GM12878 (cell line): Measurements from ENCODE around the gene USP2. TPM values are rescaled to one million over a fixed set of nuclear protein-coding genes. Genes with fewer than 3 reads are reported as not detected.

ENCODE experiments used
- ATF3 ChIP-seq: IDR thresholded peaks from 2 replicates; pipeline ENCODE4 v1.6.1; 2011; ENCODE audit warnings: low read depth, mild to moderate bottlenecking, low read length, moderate library complexity, borderline replicate concordance; ENCODE audit errors: extremely low read depth
- CHD2 ChIP-seq: IDR thresholded peaks from 2 replicates; pipeline ENCODE4 v1.6.1; 2011; ENCODE audit warnings: low read depth, low read length, improper control_type of control experiment, borderline replicate concordance
- EED ChIP-seq: sonication (generic); IDR thresholded peaks from 2 replicates; pipeline ENCODE4 v1.6.1; 2016; ENCODE audit warnings: antibody characterized with exemption, low read depth
- EGR1 ChIP-seq, 2 experiments: IDR thresholded peaks; 1 replicate in 1 of 2; 2 replicates in 1 of 2; pipeline ENCODE4 v1.6.1; 2011 to 2012; ENCODE audit warnings: low read depth in 2 of 2, low read length in 2 of 2, borderline replicate concordance in 1 of 2, mild to moderate bottlenecking in 1 of 2, moderate library complexity in 1 of 2
- EZH2 ChIP-seq: IDR thresholded peaks from 2 replicates; pipeline ENCODE4 v1.6.1; 2012; ENCODE audit warnings: low read depth, mild to moderate bottlenecking, control low read depth, inconsistent platforms, low read length, borderline replicate concordance; ENCODE audit not compliant: control insufficient read depth
- FOXK2 ChIP-seq: fragments of 450-650 bp; IDR thresholded peaks from 2 replicates; pipeline ENCODE4 v1.6.1; 2017; ENCODE audit warnings: mild to moderate bottlenecking, moderate library complexity
- MXI1 ChIP-seq: fragments of 150-350 bp; IDR thresholded peaks from 2 replicates; pipeline ENCODE4 v1.6.1; 2011; ENCODE audit warnings: low read depth, mild to moderate bottlenecking, inconsistent platforms, low read length, improper control_type of control experiment
- NR2C1 ChIP-seq: fragments of 450-650 bp; IDR thresholded peaks from 2 replicates; pipeline ENCODE4 v1.6.1; 2017; ENCODE audit warnings: antibody characterized with exemption, mild to moderate bottlenecking, moderate library complexity
- NR2C2 ChIP-seq: IDR thresholded peaks from 2 replicates; pipeline ENCODE4 v1.6.1; 2011; ENCODE audit warnings: borderline replicate concordance, low read depth; ENCODE audit not compliant: control insufficient read depth, insufficient read length
- PAX5 ChIP-seq: IDR thresholded peaks from 2 replicates; pipeline ENCODE4 v1.6.1; 2011; ENCODE audit warnings: low read depth, low read length, borderline replicate concordance
- POLR2A ChIP-seq: IDR thresholded peaks from 2 replicates; pipeline ENCODE4 v1.6.1; 2011; ENCODE audit warnings: low read depth, mild to moderate bottlenecking, low read length
- RB1 ChIP-seq: fragments of 450-650 bp; formaldehyde crosslinking; IDR thresholded peaks from 2 replicates; pipeline ENCODE4 v1.6.1; 2017; ENCODE audit warnings: mild to moderate bottlenecking, borderline replicate concordance
- RCOR1 ChIP-seq: conservative IDR thresholded peaks from 2 replicates; pipeline ENCODE4 v1.6.1; 2012; ENCODE audit warnings: low read depth, low read length, improper control_type of control experiment
- RELA ChIP-seq: fragments of 450-650 bp; IDR thresholded peaks from 2 replicates; pipeline ENCODE4 v1.8.0; 2014; ENCODE audit warnings: borderline replicate concordance; ENCODE audit not compliant: partially characterized antibody
- SIN3A ChIP-seq: IDR thresholded peaks from 2 replicates; pipeline ENCODE4 v1.6.1; 2012; ENCODE audit warnings: low read depth, low read length, improper control_type of control experiment
- SMARCA5 ChIP-seq: fragments of 450-650 bp; IDR thresholded peaks from 2 replicates; pipeline ENCODE4 v1.6.1; 2017; ENCODE audit warnings: mild to moderate bottlenecking
- SUZ12 ChIP-seq: fragments of 200-600 bp; sonication (generic); IDR thresholded peaks from one replicate; pipeline ENCODE4 v1.6.1; 2018; ENCODE audit warnings: antibody characterized with exemption, mild to moderate bottlenecking; ENCODE audit not compliant: unreplicated experiment
- TAF1 ChIP-seq: IDR thresholded peaks from 2 replicates; pipeline ENCODE4 v1.6.1; 2011; ENCODE audit warnings: mild to moderate bottlenecking, low read depth, low read length, borderline replicate concordance
- YY1 ChIP-seq: IDR thresholded peaks from 2 replicates; pipeline ENCODE4 v1.6.1; 2011; ENCODE audit warnings: low read depth, mild to moderate bottlenecking, low read length
- ZNF217 ChIP-seq: fragments of 450-650 bp; IDR thresholded peaks from 2 replicates; pipeline ENCODE4 v1.6.1; 2017; ENCODE audit warnings: antibody characterized with exemption, mild to moderate bottlenecking
- polyA plus RNA-seq, 11 experiments: library from polyadenylated mRNA; depleted of rRNA in 4 of 11; unstranded in 6 of 11; stranded (reverse) in 5 of 11; fragments of >200 nt; fragmentation: Nextera tagmentation in 4 of 11; fragmentation: Illumina TruSeq in 1 of 11; extraction: Ambion mirVana in 4 of 11; extraction: Trizol in 1 of 11; gene quantifications; 1 replicate in 1 of 11; 2 replicates in 10 of 11; pipeline versions ENCODE4 v1.2.1 to v1.2.3, GENCODE V29; 2011 to 2016; ENCODE audit warnings: inconsistent platforms in 2 of 11, missing spikeins in 2 of 11, low read depth in 1 of 11
- total RNA-seq, 4 experiments: library from RNA; depleted of rRNA in 3 of 4; stranded (reverse); fragments of >200 nt in 3 of 4; fragmentation: Illumina TruSeq in 1 of 4; extraction: Trizol in 1 of 4; gene quantifications; 2 replicates each; pipeline versions ENCODE4 v1.2.1 to v1.2.3, GENCODE V29; 2013 to 2021
- TF ChIP-seq, protein P1 (sequence below): fragments of 450-650 bp; IDR thresholded peaks from 2 replicates; pipeline ENCODE4 v1.6.1; 2016; ENCODE audit warnings: mild to moderate bottlenecking, moderate library complexity, borderline replicate concordance
- TF ChIP-seq, protein P2 (sequence below): fragments of 450-650 bp; IDR thresholded peaks from 2 replicates; pipeline ENCODE4 v1.6.1; 2016; ENCODE audit warnings: mild to moderate bottlenecking
- TF ChIP-seq, protein P3 (sequence below): fragments of 450-650 bp; IDR thresholded peaks from 2 replicates; pipeline ENCODE4 v1.6.1; 2017; ENCODE audit warnings: mild to moderate bottlenecking, low read depth, inconsistent platforms; ENCODE audit not compliant: poor library complexity, severe bottlenecking

USP2 gene
- total and polyA plus RNA-seq, 10 of the 15 experiments (the other 5 are each of a cell fraction or from before 2014, with no cell fraction given): 0.03 to 0.13 (median 0.06) TPM; not detected in 4

- TF ChIP-seq ATF3: no peak
- TF ChIP-seq MXI1: peak; percentile 92
- peak; percentile 91 for TF ChIP-seq POLR2A
- no peak for TF ChIP-seq RB1
- TF ChIP-seq NR2C2: no peak
- no peak for TF ChIP-seq RCOR1
- no peak for TF ChIP-seq SUZ12
- TF ChIP-seq EGR1 (IDR thresholded peaks at IDR 0.05; ENCODE audit: borderline replicate concordance in 1 of 2, low read depth in 2 of 2, low read length in 2 of 2): no peak
- TF ChIP-seq EED: no peak
- TF ChIP-seq, protein P1, sequence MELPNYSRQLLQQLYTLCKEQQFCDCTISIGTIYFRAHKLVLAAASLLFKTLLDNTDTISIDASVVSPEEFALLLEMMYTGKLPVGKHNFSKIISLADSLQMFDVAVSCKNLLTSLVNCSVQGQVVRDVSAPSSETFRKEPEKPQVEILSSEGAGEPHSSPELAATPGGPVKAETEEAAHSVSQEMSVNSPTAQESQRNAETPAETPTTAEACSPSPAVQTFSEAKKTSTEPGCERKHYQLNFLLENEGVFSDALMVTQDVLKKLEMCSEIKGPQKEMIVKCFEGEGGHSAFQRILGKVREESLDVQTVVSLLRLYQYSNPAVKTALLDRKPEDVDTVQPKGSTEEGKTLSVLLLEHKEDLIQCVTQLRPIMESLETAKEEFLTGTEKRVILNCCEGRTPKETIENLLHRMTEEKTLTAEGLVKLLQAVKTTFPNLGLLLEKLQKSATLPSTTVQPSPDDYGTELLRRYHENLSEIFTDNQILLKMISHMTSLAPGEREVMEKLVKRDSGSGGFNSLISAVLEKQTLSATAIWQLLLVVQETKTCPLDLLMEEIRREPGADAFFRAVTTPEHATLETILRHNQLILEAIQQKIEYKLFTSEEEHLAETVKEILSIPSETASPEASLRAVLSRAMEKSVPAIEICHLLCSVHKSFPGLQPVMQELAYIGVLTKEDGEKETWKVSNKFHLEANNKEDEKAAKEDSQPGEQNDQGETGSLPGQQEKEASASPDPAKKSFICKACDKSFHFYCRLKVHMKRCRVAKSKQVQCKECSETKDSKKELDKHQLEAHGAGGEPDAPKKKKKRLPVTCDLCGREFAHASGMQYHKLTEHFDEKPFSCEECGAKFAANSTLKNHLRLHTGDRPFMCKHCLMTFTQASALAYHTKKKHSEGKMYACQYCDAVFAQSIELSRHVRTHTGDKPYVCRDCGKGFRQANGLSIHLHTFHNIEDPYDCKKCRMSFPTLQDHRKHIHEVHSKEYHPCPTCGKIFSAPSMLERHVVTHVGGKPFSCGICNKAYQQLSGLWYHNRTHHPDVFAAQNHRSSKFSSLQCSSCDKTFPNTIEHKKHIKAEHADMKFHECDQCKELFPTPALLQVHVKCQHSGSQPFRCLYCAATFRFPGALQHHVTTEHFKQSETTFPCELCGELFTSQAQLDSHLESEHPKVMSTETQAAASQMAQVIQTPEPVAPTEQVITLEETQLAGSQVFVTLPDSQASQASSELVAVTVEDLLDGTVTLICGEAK: no peak
- TF ChIP-seq NR2C1: peak; percentile 66
- no peak for TF ChIP-seq SMARCA5
- TF ChIP-seq TAF1: peak; percentile 88
- TF ChIP-seq RELA: peak; percentile 53
- no peak for TF ChIP-seq EZH2
- TF ChIP-seq YY1: peak; percentile 98
- TF ChIP-seq, protein P2, sequence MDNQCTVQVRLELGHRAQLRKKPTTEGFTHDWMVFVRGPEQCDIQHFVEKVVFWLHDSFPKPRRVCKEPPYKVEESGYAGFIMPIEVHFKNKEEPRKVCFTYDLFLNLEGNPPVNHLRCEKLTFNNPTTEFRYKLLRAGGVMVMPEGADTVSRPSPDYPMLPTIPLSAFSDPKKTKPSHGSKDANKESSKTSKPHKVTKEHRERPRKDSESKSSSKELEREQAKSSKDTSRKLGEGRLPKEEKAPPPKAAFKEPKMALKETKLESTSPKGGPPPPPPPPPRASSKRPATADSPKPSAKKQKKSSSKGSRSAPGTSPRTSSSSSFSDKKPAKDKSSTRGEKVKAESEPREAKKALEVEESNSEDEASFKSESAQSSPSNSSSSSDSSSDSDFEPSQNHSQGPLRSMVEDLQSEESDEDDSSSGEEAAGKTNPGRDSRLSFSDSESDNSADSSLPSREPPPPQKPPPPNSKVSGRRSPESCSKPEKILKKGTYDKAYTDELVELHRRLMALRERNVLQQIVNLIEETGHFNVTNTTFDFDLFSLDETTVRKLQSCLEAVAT: no peak
- no peak; the same call in 1 of the 2 replicates for TF ChIP-seq SIN3A
- TF ChIP-seq ZNF217: no peak
- peak; percentile 88; the same call in 1 of the 2 replicates for TF ChIP-seq CHD2
- peak; percentile 89 for TF ChIP-seq PAX5
- TF ChIP-seq, protein P3, sequence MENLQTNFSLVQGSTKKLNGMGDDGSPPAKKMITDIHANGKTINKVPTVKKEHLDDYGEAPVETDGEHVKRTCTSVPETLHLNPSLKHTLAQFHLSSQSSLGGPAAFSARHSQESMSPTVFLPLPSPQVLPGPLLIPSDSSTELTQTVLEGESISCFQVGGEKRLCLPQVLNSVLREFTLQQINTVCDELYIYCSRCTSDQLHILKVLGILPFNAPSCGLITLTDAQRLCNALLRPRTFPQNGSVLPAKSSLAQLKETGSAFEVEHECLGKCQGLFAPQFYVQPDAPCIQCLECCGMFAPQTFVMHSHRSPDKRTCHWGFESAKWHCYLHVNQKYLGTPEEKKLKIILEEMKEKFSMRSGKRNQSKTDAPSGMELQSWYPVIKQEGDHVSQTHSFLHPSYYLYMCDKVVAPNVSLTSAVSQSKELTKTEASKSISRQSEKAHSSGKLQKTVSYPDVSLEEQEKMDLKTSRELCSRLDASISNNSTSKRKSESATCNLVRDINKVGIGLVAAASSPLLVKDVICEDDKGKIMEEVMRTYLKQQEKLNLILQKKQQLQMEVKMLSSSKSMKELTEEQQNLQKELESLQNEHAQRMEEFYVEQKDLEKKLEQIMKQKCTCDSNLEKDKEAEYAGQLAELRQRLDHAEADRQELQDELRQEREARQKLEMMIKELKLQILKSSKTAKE: no peak
- TF ChIP-seq FOXK2: peak; percentile 75
These were observed 47.1 kb downstream of the USP2 start, which contains the start of gene RNF26 (continued) for GRCh38 chr11:119334174-119334930.
